ENCODE data around the gene LRRC75A.

The LRRC75A gene

DNA sequence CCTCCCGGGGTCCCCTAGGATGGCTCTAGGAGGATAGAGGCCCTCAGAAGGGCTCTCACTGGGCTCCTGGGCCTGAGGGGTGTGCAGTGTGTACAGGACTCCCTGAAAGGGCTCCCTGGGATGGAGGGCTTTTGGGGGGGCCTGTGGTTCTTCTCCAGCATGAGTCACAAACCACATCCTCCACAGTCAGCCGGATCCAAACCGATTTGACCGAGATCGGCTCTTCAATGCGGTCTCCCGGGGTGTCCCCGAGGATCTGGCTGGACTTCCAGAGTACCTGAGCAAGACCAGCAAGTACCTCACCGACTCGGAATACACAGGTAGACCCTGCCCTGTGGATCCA lies 72.1 kb downstream of the LRRC75A start:
- TF ChIP-seq, protein P1, sequence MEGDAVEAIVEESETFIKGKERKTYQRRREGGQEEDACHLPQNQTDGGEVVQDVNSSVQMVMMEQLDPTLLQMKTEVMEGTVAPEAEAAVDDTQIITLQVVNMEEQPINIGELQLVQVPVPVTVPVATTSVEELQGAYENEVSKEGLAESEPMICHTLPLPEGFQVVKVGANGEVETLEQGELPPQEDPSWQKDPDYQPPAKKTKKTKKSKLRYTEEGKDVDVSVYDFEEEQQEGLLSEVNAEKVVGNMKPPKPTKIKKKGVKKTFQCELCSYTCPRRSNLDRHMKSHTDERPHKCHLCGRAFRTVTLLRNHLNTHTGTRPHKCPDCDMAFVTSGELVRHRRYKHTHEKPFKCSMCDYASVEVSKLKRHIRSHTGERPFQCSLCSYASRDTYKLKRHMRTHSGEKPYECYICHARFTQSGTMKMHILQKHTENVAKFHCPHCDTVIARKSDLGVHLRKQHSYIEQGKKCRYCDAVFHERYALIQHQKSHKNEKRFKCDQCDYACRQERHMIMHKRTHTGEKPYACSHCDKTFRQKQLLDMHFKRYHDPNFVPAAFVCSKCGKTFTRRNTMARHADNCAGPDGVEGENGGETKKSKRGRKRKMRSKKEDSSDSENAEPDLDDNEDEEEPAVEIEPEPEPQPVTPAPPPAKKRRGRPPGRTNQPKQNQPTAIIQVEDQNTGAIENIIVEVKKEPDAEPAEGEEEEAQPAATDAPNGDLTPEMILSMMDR (IDR thresholded peaks at IDR 0.05; ENCODE audit: control insufficient read depth, insufficient read depth, low read depth, low read length, missing control alignments), result no peak
- no peak for DNase-seq (ENCODE audit: low read depth)
- no peak overlapping the region for H3K4me3 ChIP-seq (ENCODE audit: control insufficient read depth, low read depth, low read length)

DNA sequence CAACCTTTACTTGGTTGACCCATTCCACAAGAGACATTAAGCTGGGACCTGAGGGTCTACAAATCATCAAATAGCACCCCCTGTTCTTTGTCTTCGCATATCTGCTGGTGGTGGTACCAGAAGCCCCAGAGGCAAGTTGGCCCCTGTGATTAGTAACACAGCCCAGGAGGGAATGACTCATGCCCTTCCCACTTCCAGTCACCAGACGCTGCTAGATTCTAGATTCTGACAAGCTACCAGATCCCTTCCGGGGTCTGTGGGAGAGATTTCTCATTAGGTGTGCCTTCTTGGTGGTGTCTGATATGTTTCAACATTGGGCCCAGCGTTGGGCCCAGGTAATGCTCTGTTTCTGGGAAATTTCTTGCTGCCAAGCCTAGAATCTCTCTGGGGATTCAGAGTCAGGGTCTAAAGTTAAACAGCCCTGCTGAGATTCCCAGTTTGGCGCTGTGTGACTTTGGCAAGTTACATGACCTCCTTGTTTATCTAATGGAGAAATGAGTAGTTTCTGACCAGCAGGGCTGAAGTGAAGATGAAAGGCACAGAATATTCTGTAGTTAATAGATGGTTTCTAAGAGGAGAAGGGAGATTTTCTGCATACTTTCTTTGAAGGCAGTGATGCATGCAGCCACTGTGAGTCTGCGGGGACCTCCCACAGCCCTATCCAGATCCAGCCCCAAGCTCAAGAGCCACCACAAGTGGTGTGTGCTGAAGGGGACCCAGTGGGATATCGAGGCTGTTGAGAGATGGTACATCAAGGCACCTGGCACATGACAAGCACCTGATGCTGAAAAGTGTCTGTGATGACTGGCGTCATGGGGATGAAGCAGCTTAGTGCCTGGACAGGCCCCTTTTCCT lies 72.7 kb downstream of the LRRC75A start:
- TF ChIP-seq, protein P1 (IDR thresholded peaks at IDR 0.05; ENCODE audit: control insufficient read depth, insufficient read depth, low read depth, low read length, missing control alignments), result no peak
- H3K4me3 ChIP-seq (ENCODE audit: control insufficient read depth, low read depth, low read length), result no peak overlapping the region
- peak; percentile 46 for DNase-seq (ENCODE audit: low read depth)

DNA sequence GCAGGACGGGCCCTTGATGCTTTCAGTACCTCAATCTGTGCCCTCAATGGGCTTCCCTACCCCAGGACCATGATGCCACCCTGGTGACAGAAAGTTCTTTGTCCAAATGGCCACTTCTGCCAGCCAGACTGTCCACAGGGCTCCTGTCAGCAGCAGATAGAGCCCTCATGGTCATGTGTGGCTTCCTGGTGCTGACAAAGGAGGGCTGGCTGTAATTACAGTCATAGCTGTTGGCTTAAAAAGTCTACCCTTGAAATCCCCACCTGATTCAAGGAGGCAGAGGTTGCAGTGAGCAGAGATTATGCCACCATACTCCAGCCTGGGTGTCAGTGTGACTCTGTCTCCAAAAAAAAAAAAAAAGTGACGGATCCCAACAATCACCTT lies 73.3 kb downstream of the LRRC75A start:
- no peak overlapping the region for H3K4me3 ChIP-seq (ENCODE audit: control insufficient read depth, low read depth, low read length)
- TF ChIP-seq, protein P1 (IDR thresholded peaks at IDR 0.05; ENCODE audit: control insufficient read depth, insufficient read depth, low read depth, low read length, missing control alignments), result no peak
- no peak for DNase-seq (ENCODE audit: low read depth)

DNA sequence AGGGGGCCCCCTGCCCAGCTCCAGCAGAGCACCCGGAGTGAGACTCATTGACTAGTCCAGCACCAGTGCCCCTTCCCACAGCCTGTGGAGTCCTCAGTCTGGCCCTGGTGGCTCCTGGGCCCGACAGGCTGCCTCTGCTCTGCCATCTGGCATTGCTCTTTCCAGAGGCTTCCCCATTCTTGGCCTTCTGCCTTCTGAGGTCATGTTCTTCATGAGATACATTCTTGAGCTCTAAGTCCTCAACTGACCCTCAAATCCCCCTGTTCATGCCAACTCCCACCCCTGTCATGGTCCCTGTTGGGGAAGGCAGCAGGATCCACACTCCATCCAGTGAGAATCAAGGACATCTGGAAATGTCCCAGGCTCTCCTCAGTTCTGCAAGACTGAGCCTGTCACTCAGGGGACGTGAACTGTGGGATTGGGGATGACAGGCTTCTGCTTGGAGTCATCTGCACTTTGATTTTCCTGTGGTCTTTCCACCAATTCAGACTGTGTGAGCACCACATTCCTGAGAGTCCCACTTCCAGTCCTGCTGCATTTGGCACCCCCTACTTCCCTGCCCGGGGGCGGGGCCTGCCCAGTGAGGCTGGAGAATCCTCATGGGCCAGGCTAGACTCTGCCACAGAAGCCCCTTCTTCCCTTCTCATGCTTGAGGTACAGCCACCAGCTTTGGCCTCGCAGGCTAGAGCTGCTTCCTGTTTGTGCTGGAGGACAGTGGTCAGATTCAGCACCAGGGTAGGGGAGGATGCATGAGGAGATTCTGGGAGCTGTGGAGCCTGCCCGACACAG lies 73.9 kb downstream of the LRRC75A start:
- DNase-seq (ENCODE audit: low read depth), result no peak
- H3K4me3 ChIP-seq (ENCODE audit: control insufficient read depth, low read depth, low read length), result no peak overlapping the region
- TF ChIP-seq, protein P1 (IDR thresholded peaks at IDR 0.05; ENCODE audit: control insufficient read depth, insufficient read depth, low read depth, low read length, missing control alignments), result no peak

DNA sequence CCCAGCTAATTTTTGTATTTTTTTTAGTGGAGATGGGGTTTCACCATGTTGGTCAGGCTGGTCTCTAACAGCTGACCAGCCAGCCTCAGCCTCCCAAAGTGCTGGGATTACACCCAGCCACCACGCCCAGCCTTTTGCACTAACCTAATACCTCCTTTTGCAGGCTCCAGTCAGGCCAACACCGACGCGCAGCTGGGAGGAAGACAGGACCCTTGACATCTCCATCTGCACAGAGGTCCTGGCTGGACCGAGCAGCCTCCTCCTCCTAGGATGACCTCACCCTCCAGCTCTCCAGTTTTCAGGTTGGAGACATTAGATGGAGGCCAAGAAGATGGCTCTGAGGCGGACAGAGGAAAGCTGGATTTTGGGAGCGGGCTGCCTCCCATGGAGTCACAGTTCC lies 74.6 kb downstream of the LRRC75A start:
- TF ChIP-seq, protein P1 (IDR thresholded peaks at IDR 0.05; ENCODE audit: control insufficient read depth, insufficient read depth, low read depth, low read length, missing control alignments), result no peak
- no peak overlapping the region for H3K4me3 ChIP-seq (ENCODE audit: control insufficient read depth, low read depth, low read length)
- DNase-seq (ENCODE audit: low read depth), result no peak

DNA sequence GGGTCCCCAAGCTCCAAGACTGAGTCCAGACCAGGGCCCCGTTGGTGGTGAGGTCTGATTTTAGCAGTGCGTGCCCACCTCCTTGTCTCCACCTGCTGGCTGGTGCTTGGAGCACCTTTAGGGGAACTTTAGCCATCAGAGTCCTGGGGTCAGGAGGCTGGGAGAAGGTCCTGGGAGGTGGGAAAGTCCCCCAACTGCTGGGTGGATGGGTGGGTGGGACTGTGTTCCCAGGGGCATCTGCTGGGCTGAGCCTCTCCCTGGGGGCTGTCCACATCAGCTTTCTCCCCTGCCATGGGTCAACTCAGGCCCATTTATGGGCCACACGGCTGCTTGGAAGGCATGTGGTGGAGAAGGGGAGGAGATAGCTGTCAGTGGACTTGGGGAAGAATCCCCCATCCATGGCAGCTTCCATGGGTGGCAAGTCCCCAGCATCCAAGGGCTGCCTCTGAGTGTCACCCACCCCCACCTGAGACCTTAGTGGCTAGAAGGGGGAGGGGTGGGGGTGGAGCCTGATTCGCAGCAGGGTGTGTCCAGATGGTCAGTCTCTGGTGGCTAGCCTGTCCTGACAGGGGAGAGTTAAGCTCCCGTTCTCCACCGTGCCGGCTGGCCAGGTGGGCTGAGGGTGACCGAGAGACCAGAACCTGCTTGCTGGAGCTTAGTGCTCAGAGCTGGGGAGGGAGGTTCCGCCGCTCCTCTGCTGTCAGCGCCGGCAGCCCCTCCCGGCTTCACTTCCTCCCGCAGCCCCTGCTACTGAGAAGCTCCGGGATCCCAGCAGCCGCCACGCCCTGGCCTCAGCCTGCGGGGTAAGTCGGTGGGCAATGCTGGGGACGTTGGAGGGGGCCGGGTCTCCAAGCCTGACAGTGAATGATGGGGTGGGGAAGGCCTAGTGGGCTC lies 76.7 kb downstream of the LRRC75A start, which contains the start of gene TRPV2:
TRPV2 (plus strand) TSS at position 541 of the 894 bp plus-strand sequence. CDS start 2,098 bp downstream, outside the sequence.
- TF ChIP-seq, protein P1 (IDR thresholded peaks at IDR 0.05; ENCODE audit: control insufficient read depth, insufficient read depth, low read depth, low read length, missing control alignments), result peak; percentile 13
- H3K4me3 ChIP-seq (ENCODE audit: control insufficient read depth, low read depth, low read length), result no peak within 1 kb of the TSS
- DNase-seq (ENCODE audit: low read depth), result no peak
